Activated CD4-positive, alpha-beta T cell treated with anti-CD3 and anti-CD28 coated beads, Interleukin-10, Interleukin-2, amounts not matched to agents 100 ng/mL and 50 ng/mL, durations not matched to agents 16 hours and 8 hours (primary cell): ENCODE results near the gene TMEM150B.
A peak's percentile ranks its signal among the peaks of the same experiment; 100 is the strongest.

ENCODE experiments used
- DNase-seq: peaks from one replicate; pipeline ENCODE4 v3.0.0-alpha.2; 2020

TMEM150B gene

DNA sequence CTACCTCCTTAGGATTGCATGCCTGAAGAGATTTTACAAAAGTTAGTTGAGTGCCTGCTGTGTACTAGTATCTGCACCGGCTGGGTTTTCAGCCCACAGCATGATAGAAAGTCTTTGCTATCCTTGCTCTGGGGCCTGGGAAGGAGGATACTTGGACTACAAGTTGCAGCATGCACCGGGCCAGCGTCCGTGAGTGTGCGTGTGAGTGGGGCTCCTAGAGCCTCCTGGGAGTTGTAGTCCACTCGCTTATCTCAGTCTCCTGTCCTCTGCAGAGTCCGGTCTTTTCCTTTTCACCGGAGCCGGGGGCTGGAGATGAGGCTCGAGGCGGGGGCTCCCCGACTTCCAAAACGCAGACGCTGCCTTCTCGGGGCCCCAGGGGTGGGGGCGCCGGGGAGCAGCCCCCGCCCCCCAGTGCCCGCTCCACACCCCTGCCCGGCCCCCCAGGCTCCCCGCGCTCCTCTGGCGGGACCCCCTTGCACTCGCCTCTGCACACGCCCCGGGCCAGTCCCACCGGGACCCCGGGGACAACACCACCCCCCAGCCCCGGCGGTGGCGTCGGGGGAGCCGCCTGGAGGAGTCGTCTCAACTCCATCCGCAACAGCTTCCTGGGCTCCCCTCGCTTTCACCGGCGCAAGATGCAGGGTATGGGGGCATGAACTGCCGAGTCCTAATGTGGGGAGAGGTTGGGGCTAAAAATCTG, 20.7 kb downstream of the TMEM150B start:
- DNase-seq, result peak; percentile 51

DNA sequence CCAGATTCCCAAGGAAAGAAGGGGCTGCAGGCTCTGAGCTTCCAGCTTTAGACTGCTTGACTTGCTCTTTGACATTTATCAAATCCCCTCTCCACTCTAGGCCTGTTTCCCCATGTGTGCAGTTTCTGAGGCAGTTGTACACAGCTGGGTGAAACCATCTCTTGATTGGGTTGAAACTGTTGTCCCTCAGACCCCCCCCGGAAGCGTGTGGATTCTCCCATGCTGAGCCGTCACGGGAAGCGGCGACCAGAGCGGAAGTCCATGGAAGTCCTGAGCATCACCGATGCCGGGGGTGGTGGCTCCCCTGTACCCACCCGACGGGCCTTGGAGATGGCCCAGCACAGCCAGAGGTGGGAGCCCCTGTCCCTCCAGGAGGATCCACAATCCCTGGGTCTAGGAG, 21.7 kb downstream of the TMEM150B start:
- DNase-seq, result no peak

DNA sequence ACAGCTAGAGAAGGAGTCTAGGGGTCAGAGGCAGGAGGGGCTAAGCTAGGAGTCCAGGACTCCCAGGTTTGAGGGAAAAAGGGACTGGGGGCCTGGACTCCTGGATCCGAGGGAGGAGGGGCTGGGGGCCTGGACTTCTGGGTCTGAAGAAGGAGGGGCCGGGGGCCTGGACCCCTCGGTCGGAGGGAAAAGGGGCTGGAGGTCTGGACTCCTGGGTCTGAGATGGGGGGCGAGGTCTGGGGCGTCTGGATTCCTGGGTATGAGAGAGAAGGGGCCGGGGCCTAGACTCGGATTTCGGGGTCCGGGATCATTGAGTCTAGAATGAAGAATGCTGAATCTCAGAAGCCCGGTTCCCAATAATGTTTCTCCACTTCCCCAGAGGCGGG, 22.8 kb downstream of the TMEM150B start:
- no peak for DNase-seq

DNA sequence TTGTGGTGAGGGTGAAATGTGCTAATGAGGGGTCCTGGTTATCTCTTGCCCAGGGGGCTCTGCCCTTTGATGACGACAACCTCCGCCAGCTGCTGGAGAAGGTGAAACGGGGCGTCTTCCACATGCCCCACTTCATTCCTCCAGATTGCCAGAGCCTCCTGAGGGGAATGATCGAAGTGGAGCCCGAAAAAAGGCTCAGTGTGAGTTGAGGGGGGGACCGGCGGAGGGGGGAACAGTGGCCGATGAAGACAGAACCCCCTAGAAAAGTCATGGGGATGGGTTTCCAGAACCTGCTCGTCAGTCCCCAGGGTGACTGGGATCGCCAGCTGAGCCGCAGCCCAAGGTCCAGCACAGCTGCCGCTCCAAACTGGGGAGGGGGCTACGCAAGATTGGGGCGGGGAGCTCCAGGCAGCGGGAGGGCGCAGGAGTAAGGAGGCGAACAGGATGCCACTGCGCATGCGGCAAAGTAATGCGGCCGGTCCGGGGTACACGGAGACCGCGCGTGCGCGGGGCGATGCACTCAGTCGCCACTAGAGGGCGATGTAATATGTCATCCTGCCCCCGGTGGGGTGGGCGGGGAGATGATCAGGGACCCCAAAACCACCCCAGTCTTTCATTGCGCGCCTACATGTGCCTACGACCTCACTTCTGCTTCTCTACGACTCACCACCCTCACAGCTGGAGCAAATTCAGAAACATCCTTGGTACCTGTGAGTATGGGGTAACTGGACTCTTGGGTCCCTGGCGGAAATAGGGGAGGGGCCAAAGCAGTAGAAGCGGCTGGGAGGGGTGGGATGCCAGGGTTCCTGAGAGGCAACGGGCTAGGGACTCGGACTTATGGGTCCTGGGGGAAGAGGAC, 23.5 kb downstream of the TMEM150B start:
- peak; percentile 95 for DNase-seq

DNA sequence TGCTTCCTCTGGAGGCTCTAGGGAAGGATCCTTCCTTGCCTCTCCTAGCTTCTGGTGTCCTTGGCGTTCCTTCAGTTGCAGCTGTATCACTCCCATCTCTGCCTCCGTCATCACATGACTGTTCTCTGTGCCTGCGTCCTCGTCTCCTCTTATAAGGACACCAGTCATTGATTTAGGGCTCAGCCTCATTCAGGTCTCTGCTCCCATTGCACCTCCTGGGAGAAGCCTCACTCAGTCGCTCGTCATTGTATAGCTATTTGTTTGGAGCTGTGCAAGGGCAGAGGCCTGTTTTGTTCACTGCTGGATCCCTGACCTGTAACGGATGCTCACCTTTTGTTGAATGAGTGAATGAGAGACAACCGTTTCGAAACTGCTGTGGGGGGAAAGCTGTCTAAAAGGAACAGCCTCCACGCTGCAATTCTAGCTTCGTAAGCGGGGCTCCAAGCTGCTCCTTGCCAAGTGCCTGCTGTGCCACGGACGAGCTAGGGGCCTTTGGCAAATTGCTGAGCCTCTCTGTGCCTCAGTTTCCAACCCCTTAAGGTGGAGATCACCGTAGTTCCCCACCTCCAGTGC, 24.2 kb downstream of the TMEM150B start:
- no peak for DNase-seq

DNA sequence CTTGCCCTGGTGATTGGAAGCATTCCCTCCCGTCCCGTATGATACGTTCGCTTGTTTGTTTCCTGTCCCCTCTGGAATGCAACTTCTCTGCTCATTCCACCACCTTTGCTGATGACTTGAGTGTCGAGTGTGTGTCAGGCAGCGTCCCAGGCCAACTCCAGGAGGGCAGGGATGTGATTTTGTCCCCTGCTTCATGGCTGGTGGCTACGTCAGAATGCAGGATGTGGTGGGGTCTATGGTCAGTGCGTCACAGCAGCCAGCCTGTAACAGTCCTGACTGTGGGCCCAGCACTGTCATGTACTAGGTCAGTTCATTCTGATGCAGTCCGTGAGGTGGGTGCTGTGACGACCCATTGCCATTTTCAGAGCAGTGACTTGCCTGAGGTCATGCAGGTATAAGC, 25.1 kb downstream of the TMEM150B start:
- DNase-seq, result no peak

DNA sequence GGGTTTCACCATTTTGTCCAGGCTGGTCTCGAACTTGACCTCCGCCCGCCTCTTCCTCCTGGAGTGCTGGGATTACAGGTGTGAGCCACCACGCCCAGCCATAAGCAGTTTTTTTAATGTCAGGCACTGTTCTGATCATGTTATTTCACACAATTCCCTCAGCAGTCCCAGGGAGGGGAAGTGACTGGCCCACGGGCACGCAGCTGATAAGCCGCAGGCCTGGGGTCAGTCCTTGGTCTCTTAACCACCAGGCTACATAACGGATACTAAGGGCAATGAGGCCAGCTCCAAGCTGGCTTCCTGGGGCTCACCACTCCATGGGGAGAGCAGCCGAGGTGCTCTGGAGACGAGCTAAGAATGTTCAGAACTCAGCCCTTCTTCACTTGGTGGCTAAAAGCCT, 27.9 kb downstream of the TMEM150B start:
- no peak for DNase-seq

DNA sequence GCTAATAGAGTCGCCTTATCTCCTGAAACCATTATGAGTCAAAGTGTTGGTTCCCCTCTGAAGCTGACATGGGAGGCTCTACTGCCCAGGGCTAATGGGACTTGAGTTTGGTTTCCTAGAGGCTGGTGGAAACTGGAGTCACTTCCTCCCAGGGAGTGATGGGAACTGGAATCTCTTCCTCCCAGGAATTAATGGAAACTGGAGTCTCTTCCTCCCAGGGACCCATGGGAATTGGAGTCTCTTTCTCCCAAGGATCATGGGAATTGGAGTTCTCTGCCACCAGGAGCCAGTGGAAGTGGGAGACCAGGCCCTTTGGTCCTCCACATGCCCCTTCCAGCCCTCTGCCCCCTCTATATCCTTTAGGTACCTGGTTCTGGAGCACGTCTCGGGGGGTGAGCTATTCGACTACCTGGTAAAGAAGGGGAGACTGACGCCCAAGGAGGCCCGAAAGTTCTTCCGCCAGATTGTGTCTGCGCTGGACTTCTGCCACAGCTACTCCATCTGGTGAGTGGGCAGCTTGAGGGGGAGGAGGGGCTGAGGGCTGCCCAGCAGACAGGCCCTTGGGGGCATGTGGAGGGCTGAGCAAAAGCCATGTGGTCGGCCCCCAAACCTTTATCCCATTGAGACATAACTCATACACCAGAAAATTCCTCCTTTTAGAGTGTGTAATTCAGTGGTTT, 35.9 kb downstream of the TMEM150B start:
- no peak for DNase-seq

DNA sequence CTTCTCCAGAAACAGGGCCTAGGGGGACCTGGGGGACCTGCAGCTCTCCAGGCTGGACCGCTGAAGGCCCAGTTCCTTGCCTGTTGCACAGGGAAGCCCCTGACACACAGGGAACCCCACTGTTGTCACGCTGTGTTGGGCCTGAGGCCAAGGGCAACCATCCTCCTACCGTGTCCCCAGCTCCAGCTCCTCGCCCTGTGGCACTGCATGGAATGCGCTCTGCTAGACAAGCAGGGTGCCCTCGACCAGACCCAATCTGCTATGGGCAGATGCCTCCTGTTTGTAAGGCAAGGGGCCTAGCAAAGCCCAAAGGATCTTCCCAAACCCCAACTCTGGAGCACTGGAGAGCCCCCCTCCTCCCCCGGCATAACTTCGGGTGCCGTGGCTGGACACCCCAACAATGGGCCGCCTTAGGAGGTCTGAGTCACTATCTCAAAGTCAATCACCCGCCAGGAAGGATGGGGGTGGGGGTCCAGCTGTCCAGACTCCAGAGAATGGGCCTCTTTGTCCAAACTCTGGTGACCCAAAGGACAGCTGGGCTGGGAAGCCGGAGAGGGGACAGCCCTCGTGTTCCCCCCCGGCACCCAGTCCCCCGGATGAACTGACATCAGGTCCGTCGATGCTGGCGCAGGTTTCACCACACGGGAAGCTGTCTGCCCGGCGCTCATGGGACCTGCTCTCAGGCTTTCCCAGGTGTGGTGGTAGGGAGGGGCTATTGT, 37.6 kb downstream of the TMEM150B start:
- no peak for DNase-seq

DNA sequence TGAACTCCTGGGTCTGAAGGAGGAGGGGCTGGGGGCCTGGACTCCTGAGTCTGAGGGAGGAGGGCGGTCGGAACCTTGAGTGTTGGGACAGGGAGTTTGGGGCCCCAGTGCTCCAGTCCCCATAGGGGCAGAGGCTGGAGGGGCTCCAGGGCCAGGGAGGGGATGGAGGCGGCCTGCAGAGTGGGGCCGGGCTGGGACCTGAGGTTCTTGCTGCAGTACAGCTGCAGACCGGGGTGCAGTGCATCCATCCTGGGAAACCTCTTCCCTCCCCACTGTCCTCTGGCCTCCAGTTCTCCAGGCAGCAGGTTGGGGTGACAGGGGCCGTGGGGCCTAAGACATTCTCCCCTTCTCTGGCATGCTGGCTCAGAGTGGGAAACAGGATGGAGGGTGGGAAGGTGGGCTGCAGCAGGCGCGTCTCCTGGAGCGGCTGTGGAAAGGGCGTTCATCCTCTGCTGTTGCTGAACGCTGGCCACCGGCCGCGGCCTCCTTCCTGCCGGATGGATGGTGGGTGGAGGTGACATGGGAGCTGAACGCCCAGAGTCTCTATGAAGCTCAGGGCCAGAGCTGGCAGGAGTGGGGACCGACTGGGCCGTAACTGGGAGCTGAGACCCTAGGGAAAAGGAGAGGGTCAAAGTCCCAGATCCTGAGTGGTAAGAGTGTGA, 39.8 kb downstream of the TMEM150B start:
- no peak for DNase-seq

DNA sequence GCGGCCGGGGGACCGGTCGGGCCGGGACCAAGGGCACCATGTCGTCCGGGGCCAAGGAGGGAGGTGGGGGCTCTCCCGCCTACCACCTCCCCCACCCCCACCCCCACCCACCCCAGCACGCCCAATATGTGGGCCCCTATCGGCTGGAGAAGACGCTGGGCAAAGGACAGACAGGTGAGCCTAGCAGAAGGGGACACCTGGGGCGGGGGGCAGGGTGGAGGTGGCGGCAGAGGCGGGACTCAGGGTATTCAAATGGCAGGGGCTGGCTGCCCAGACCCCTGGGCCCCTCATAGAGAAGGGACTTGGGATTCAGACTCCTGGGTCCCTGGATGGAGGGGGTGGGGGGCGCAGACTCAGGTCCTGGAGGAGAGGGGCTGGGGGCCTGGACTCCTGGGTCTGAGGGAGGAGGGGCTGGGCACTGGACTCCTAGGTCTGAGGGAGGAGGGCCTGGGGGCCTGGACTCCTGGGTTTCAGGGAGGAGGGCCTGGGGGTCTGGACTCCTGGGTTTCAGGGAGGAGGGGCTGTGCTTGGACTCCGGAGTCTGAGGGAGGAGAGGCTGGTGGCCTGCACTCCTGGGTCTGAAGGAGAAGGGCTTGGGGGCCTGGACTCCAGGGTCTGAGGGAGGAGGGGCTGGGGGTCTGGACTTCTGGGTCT, 40.6 kb downstream of the TMEM150B start:
- DNase-seq, result no peak

DNA sequence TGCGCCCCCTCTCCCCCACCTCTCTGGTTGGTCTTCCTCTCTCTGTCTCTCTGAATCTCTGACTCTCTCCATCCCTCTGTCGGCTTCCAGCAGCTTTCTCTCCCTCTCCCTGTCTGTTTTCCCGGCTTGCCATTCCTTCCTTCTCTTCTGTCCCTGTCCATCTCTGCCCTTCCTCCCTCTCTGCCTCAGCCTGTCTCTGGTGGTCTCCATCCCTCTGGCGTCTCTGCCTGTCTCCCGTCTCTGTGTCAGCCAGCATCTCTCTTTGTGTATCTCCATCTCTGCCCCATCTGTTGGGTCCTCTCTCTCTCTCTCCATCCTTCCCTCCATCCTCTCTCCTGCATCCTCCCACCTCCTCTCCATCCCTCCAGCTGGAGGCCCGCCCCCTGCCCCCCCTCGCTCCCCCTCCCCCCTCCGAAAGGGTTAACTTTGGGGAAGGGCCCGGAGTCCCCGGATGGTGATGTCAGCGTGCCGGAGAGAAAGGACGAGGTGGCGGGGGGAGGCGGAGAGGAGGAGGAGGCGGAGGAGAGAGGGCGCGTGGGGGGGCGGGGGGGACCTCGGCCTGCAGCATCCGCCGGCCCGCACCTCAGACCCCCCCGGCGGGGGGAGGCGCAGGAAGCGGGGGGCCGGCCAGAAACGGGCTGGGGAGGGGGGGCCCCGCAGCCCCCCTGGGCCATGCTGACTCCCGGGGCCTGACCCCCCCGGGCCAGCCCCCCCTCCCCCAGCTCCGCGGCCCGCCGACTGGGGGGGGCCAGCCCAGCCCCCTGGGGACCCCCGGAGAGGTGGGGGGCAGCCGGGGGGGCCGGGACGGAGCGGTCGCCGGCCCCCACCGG, 41.4 kb downstream of the TMEM150B start, which contains the start of gene BRSK1:
Gene BRSK1 (plus strand): TSS at position 450 of the 830 bp plus-strand sequence. CDS start 446 bp downstream, outside the sequence.
- DNase-seq, result peak; percentile 27

DNA sequence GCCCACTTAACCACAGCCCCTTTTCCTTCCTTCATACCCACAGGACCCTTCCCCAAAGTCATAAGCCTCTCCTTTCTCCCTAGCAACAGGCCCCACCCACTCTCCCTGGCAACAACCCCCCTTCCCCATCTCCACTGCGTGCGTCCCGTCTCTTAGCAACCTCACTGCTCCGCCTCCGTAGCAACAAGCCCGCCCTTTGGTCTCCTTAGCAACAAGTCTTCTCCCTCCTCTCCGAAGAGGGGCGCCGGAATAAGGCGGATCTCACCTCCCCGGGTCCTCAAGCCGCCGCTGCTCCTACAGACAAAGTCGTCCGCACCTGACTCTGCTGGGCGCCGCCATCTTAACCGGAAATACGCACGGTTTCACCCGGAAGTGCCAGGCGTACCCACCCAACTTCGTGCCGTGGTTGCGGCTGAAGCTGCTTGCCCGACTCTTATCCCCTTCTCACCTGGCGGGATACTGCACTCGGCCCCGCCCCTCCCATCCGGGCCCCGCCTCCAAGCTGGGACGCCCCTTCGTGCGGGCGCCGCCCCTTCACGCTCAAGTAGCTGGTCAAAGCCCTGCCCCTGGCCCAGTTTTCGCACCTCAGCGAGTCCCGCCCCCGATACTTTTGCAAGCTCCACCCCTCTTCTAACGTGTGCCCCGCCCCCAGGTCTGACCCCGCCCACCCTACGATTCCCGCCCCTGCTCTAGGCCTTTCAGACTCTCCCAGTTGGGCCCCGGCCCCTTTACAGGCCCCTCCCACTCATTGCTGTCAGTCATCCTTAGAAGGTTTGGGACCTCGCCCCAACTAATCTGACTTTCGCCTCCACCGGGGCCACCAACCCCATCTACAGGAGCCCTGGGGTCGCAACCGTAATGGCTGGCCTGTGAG, 45.1 kb downstream of the TMEM150B start, which contains the start of gene HSPBP1:
Gene HSPBP1 (minus strand): TSS at position 341 of the 874 bp plus-strand sequence. CDS start 502 bp downstream, outside the sequence.
- DNase-seq, result peak; percentile 98

DNA sequence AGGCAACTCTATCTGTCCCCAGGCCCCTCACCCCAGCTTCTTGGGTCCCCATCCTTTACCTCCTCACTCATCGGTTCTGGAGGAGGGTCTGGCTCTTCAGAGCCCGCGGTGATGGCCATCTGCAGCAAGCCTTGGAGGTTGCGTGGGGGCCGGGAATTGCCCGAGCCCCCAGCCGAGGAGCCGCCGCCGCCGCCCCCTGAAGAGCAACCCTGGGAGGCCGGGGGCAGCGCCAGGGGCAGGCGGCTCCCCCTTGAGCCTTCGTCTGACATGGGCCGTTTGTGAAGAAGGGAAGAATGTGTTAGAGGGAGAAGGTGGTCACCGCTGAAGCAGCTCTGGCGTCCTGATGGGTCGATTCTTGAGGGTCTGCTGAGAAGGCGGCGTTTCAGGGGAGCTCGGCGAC, 45.8 kb downstream of the TMEM150B start:
- DNase-seq, result no peak

DNA sequence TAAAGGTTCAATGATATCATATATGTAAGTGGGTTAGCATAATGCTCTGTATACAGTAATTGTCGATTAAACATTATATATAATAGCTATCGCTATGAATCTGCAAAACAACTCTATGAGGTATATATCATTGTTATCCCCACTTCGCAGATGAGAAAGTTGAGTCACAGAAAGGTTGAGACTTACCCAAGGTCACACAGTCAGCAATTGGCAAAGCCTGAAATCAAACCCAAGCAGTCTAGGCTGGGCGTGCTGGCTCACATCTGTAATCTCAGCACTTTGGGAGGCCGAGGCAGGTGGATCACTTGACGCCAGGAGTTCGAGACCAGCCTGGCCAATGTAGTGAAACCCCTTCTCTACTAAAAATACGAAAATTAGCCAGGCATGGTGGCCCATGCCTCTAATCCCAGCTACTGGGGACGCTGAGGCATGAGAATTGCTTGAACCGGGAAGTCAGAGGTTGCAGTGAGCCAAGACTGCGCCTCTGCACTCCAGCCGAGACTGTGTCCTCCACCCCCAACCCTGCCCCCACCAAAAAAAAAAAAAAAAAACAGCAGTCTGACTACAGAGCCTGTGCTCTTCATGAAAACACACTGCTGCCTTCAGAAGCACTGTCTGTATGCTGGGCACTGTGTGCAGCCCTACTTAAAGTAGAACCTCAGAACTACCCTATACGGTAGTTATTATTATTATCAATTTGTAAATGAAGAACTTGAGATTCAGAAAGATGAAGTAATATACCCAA, 46.6 kb downstream of the TMEM150B start:
- DNase-seq, result no peak

DNA sequence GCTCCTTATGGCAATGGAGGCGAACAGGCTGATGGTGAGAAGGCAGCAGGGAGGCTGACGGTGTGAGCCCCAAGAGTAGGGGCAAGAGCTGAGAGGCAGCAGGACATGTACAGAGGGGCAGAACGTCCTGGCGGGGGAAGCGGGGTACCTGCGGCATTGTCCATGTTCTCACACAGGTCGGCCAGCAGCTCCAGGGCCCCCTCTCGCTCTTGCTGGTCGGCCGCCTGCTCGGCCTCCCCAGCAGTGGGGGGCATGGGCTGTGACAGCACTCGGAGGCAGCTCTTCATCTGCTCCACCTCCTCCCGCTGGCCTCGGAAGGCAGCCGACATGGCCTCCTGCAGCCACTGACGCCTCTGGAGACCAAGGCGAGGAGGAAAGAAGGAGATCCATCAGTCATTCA, 47.6 kb downstream of the TMEM150B start:
- DNase-seq, result no peak

DNA sequence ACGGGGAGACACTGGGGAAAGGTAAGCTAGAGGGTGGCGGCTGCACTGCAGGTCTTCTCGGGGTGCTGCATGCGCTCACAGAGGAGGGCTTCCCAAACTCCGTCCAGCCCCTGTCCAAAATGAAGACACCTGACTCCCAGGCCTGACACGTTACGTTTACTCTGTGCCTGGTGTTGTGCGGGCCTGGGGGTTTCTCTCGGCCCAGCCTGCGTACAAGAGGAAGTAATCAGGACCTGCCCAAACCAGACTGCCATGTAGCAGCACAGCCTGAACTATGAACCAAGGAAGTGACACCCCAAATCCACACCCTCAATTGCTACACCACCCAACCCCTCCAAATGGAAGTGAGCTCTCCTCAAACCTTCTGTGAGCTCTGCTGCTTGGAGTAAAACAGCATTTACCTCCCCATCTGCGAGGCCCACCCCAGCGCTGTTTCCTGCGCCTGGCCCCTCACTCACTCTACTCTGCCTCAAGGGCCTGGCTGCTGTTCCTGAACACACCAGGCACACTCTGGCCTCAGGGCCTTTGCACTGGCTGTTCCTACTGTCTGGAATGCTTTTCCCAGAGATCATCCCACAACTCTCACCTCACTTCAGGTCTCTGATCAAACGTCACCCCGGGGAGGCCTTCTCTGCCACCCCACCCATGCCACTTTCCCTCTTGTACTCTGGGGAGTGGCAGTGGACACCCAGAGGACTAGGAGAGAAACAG, 48.3 kb downstream of the TMEM150B start:
- DNase-seq, result no peak
